OCI-LY3 (cell line): Measurements from ENCODE around the gene FAM13C.

ENCODE experiments used
- H2AFZ ChIP-seq: fragments of 200-600, 300-600 bp; shearing (Covaris generic); 2 replicates; pipeline ENCODE4 v1.6.0; 2014; ENCODE audit warnings: antibody characterized with exemption, low read depth, low read length
- H3K27ac ChIP-seq: fragments of 200-600, 300-600 bp; sonication (generic); 2 replicates; pipeline ENCODE4 v1.5.1; 2014; ENCODE audit warnings: mild to moderate bottlenecking, low read length, moderate library complexity, mixed read lengths
- H3K27me3 ChIP-seq: fragments of 200-600, 300-600 bp; sonication (generic); 2 replicates; pipeline ENCODE4 v1.6.1; 2014; ENCODE audit warnings: low read depth, low read length, mixed read lengths
- H3K36me3 ChIP-seq: fragments of 200-600, 300-600 bp; sonication (generic); replicated peaks from 2 replicates; pipeline ENCODE3; 2014; ENCODE audit warnings: low read depth, low read length, mixed read lengths
- H3K4me1 ChIP-seq: fragments of 300-600, 200-600 bp; sonication (generic); 2 replicates; pipeline ENCODE4 v1.6.1; 2014; ENCODE audit warnings: low read length, mixed read lengths
- H3K4me2 ChIP-seq: fragments of 200-600, 300-600 bp; sonication (generic); 2 replicates; pipeline ENCODE4 v1.6.1; 2014; ENCODE audit warnings: low read length, mixed read lengths
- H3K4me3 ChIP-seq: fragments of 300-600, 200-600 bp; sonication (generic); 2 replicates; pipeline ENCODE4 v1.5.1; 2014; ENCODE audit warnings: antibody characterized with exemption, mild to moderate bottlenecking, low read length, moderate library complexity
- H3K79me2 ChIP-seq: fragments of 300-600, 200-600 bp; shearing (Covaris generic); 2 replicates; pipeline ENCODE4 v1.6.1; 2014; ENCODE audit warnings: mild to moderate bottlenecking, low read length, mixed read lengths
- H3K9ac ChIP-seq: fragments of 300-600, 200-600 bp; shearing (Covaris generic); 2 replicates; pipeline ENCODE4 v1.6.0; 2014; ENCODE audit warnings: mild to moderate bottlenecking, low read length, moderate library complexity
- H3K9me3 ChIP-seq: fragments of 200-600, 300-600 bp; shearing (Covaris generic); 2 replicates; pipeline ENCODE4 v1.6.1; 2014; ENCODE audit warnings: low read length, mixed read lengths; ENCODE audit not compliant: insufficient read depth
- H4K20me1 ChIP-seq: fragments of 200-600, 300-600 bp; sonication (generic); 2 replicates; pipeline ENCODE4 v1.6.1; 2016; ENCODE audit warnings: low read length, mixed read lengths; ENCODE audit not compliant: insufficient read depth
- EZH2phosphoT487 ChIP-seq: fragments of 200-600 bp; shearing (Covaris generic); IDR thresholded peaks from 2 replicates; pipeline ENCODE4 v1.6.1; 2018; ENCODE audit warnings: antibody characterized with exemption, mixed run types, low read depth
- TF ChIP-seq, protein P1 (sequence below): fragments of 200-600, 300-600 bp; sonication (generic); IDR thresholded peaks from 2 replicates; pipeline ENCODE4 v1.5.1; 2014; ENCODE audit warnings: antibody characterized with exemption, low read length, low read depth

FAM13C gene

DNA sequence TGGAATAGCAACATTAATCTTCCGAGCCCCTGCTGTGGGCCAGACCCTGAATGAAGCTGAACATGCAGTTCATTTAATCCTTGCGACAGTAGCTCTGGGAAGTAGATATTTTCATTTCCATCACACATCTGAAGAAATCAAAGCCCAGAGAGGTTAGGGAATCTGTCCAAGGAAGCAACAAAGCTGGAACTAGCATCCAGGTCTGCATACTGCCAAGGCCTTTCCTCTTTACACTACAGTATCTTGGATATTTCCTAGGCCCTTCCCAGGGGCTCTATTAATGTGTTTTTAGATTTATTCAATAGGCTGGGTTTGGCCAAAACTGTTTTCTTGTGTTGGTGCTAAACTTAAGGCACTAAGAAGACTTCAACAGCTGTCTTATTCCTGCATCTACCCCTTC lies 48.1 kb downstream of the FAM13C start:
- Histone ChIP-seq H2AFZ (no peak overlapping the region), H3K27ac (no peak overlapping the region), H3K4me2 (no peak overlapping the region), H3K27me3 (no peaks in the 10 kb centered on the region), H3K9me3 (no peaks in the 10 kb centered on the region), H4K20me1 (no peaks in the 10 kb centered on the region), H3K36me3 (no peaks in the 10 kb centered on the region), H3K9ac (no peak overlapping the region), H3K79me2 (no peaks in the 10 kb centered on the region), H3K4me3 (no peak overlapping the region), H3K4me1 (no peaks in the 10 kb centered on the region)
- TF ChIP-seq, protein P1, sequence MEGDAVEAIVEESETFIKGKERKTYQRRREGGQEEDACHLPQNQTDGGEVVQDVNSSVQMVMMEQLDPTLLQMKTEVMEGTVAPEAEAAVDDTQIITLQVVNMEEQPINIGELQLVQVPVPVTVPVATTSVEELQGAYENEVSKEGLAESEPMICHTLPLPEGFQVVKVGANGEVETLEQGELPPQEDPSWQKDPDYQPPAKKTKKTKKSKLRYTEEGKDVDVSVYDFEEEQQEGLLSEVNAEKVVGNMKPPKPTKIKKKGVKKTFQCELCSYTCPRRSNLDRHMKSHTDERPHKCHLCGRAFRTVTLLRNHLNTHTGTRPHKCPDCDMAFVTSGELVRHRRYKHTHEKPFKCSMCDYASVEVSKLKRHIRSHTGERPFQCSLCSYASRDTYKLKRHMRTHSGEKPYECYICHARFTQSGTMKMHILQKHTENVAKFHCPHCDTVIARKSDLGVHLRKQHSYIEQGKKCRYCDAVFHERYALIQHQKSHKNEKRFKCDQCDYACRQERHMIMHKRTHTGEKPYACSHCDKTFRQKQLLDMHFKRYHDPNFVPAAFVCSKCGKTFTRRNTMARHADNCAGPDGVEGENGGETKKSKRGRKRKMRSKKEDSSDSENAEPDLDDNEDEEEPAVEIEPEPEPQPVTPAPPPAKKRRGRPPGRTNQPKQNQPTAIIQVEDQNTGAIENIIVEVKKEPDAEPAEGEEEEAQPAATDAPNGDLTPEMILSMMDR: no peak
- TF ChIP-seq EZH2phosphoT487: no peak

DNA sequence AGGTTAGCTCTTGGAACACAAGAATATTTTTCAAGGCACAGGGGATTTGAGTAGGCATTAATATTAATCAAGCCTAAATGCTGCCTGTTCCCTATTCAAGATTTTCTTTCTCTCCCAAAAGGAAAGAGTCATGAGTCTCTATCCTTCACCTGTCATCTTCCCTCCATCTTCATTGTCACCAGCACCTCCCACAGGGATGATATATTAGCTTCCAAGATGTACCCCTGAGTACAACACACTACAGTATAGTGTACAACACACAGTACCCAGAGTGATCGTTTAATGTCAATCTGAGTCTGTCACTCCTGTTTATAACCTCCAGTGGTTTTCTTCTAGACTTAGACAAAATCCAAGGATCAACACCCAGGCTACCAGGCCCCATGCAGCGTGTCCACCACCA lies 50.1 kb downstream of the FAM13C start:
- Histone ChIP-seq H3K79me2 (no peaks in the 10 kb centered on the region), H3K27me3 (no peaks in the 10 kb centered on the region), H2AFZ (no peak overlapping the region), H3K4me1 (no peaks in the 10 kb centered on the region), H3K4me3 (no peak overlapping the region), H3K9me3 (no peaks in the 10 kb centered on the region), H4K20me1 (no peaks in the 10 kb centered on the region), H3K4me2 (no peak overlapping the region), H3K27ac (no peak overlapping the region), H3K9ac (no peak overlapping the region), H3K36me3 (no peaks in the 10 kb centered on the region)
- TF ChIP-seq, protein P1: no peak
- no peak for TF ChIP-seq EZH2phosphoT487

DNA sequence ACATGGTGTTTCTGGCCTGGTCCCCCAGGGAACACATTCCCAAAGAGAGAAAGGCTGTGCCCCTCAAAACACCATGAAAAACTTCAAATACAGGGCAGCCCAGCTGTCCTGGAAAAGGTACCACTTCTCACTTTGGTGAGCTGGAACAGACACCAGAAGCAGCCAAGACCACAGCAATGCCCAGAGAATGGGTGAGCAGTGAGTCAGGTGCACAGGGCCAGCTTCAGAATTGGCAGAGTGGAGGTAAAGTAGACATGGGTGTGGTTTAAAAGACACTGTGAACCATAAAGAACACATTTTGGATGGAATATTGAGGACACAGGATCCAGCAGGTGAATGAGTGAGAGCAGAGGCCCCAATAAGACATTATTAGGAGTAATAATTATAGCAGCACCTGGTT lies 51.3 kb downstream of the FAM13C start:
- no peaks in the 10 kb centered on the region for H3K36me3 ChIP-seq
- TF ChIP-seq EZH2phosphoT487: no peak
- TF ChIP-seq, protein P1: no peak

DNA sequence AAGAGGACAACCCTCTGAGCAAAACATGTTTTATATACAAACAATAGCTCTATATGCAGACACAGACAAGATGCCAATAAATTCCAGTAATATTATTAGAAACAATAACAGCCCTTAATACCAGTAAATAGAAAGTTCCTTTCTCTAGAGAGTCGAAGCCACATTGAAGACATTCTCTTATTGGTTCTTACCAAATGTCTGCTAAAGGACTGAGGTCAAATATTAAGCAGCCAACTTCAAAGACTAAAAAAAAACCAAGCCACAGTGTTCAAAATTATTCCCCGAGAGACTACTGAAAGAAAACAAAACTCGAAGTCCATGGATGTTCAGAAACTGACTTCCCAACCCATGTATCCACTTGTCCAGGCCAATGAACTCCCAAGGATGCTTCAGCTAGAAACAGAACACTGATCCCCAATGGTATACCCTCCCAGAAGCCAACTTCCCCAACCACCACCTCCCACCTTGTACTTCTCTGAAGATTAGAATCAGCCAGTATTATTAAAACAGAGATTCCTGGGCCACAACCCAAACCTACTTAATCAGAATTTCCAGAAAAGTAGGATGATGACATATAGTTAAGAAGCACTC lies 51.9 kb downstream of the FAM13C start:
- Histone ChIP-seq H3K27ac (no peak overlapping the region), H3K36me3 (no peaks in the 10 kb centered on the region), H3K4me2 (no peak overlapping the region), H2AFZ (no peak overlapping the region), H3K9ac (no peak overlapping the region), H3K4me3 (no peak overlapping the region), H3K9me3 (no peaks in the 10 kb centered on the region), H3K4me1 (no peaks in the 10 kb centered on the region), H4K20me1 (no peaks in the 10 kb centered on the region), H3K79me2 (no peaks in the 10 kb centered on the region), H3K27me3 (no peaks in the 10 kb centered on the region)
- TF ChIP-seq, protein P1: no peak
- TF ChIP-seq EZH2phosphoT487: no peak

More for the DNA sequence above, 51.3 kb downstream of the FAM13C start:
- Histone ChIP-seq H2AFZ (no peak overlapping the region), H4K20me1 (no peaks in the 10 kb centered on the region), H3K4me2 (no peak overlapping the region), H3K27ac (no peak overlapping the region), H3K9me3 (no peaks in the 10 kb centered on the region), H3K79me2 (no peaks in the 10 kb centered on the region), H3K9ac (no peak overlapping the region), H3K27me3 (no peaks in the 10 kb centered on the region), H3K4me3 (no peak overlapping the region), H3K4me1 (no peaks in the 10 kb centered on the region)
